Measurements from ENCODE around the gene NAPSA.
"Not testable (repeated sequence)": the region's sequence is repeated elsewhere in the genome, so short reads cannot be mapped to it uniquely, and the experiment has no call there.

NAPSA gene

DNA sequence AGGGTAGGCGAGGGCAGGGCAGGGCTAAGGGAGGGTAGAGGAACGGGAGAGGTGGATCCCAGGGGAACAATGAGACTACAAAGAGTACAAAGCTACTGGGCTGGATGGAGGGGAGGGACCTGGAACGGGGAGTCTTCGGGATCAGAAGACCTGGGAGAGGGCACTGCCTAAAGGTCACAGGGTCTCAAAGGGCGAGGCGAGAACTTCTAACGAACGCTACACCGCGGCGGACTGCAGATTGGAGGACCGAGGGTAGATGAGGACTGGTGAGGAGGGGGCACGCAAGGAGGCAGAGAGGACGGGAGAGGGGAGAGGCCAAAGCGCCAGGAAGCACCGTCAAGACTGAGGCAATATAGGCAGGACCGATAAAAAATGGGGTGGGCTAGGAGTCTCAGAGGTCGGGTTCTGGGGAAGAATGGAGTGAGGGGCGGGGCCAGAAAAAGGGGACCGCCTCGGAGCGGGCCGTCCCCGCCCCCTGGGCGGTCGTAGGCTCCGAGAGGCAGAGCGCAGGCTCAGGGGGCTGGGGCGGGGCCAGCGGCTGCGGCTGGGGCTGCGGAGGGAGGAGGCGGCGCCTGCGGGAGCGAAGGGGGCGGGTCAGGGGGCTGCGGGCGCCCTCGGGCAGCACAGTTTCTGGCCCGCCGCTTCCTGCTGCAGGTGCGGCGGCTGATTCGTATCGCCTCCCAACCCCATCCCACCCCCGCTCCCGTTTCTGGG lies 34.9 kb downstream of the NAPSA start:
- peak; percentile 85 for DNase-seq (ENCODE audit: low spot score)

DNA sequence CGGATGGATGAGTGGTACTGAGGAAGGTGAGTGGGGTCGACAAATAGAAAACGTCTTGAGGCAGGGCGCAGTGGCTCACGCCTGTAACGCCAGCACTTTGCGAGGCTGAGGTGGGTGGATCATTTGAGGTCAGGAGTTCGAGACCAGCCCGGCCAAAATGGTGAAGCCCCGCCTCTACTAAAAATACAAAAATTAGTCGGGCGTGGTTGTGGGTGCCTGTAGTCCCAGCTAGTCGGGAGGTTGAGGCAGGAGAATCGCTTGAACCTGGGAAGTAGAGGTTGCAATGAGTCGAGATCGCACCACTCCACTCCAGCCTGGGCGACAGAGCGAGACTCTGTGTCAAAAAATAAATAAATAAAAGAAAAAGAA lies 35.5 kb downstream of the NAPSA start:
- DNase-seq (ENCODE audit: low spot score): not testable (repeated sequence)

DNA sequence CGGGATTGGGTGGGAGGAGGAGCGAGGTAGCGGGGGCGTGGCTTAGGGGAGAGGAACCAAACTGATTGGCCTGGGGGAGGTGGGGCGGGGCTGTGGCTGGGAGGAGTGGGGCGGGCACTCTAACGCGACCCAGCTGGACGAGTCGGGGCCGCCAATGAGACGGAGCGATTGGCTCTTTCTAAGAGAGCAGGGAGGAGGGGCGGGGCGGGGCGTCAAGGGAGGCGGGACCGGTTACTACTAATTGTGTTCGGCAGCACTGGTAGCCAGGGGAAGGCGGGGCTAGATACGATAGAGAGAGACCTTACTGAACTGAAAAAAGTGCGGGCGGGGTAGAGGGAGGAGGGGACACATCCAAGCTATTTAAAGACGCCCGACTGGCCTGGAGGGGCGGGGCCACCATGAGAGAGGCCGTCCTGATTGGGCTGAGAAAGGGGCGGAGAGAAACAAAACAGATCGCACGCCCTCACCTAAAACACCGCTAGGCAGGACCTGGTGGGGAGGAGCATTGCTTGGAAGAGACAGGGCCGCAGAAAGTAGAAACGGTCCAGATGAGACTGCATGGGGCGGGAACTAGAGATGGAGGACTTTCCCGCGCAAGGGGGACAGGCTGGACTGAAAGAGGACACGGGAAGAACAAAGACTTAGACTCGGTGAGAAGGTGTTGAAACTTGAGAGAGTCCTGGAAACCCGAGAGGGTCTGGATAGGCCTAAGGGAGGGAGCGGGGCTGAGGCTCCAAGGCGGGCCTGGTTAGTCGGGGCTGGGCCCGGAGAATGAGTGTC lies 36.1 kb downstream of the NAPSA start, which contains the start of gene KCNC3:
TSS of gene KCNC3 (minus strand) at position 232 of the 780 bp plus-strand sequence. CDS start 295 bp downstream, outside the sequence.
- DNase-seq (ENCODE audit: low spot score): peak; percentile 100

DNA sequence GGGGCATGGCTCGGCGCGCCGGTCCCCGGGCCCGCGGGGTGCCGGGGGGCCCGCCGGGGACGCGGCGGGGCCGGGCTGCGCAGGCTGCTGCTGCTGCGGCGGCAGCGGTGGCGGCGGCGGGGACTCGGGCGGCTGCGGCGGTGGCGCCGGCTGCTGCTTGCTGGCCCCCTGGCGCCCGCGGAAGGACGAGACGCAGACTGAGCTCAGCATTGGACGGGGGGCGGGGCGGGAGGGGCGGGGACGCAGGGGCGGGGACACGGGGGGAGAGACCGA lies 36.6 kb downstream of the NAPSA start:
- no peak for DNase-seq (ENCODE audit: low spot score)

DNA sequence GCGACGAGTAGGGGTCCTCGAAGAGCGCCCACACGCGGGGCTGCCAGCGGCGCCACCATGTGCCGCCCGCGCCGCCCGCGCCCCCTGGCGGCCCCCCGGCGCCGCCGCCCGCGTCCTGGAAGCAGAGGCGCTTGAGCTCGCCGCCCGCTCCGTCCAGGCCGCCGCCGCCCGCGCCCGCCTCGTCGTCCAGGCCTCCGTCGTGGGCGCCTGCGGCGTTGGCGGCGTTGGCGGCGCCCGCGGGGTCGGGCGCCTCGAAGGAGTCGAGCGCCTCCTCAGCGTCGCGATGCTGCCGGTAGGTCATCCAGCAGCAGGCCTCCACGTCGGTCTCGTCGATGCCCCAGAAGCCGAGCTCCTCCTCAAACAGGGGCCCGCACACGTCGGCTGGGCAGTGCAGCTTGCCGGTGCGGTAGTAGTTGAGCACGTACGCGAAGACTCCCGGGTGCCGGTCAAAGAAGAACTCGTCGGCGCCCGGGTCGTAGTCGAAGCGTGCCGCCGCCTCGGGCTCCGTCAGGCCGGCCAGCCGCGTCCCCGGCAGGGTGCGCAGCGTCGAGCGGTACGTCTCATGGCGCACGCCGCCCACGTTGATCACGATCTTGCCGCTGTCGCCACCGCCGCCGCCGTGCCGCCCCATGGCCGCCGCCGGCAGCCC lies 37.1 kb downstream of the NAPSA start:
- DNase-seq (ENCODE audit: low spot score): peak; percentile 60

DNA sequence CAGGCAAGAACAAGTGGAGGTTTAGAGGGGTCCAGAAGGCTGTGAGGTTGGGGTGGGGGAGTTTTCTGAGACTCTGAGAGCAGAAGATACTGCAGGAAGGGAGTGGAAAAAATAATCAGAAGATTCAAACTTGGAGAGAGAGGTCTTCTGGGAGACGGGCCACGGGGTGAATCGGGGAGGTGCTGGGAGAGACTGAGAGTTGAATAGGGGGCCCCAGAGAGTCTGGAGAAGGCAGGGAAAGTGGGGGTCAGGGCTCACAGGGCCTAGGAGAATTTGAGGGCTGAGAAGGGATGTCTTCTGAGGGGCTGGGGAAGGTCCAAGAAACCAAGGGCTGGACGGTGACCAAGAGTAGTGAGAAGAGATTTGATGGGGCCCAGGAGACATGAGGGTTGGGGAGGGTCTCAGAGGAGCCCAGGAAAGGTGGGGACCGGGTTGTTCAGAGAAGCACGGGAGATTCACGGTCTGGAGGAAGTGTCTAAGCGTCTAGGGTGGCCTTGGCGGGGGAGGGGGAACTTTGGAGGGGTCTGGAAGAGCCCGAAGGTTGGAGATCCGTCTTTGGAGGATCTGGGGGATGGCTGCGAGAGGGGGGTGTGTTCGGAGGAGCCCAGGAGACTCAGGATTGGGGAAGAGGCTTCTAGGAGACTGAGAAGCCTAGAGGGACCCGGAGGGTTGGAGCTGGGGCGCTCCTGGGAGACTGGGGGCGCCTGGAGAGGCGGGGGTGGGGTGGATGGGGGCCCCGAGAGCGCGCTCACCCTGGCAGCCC lies 37.8 kb downstream of the NAPSA start:
- DNase-seq (ENCODE audit: low spot score): no peak

DNA sequence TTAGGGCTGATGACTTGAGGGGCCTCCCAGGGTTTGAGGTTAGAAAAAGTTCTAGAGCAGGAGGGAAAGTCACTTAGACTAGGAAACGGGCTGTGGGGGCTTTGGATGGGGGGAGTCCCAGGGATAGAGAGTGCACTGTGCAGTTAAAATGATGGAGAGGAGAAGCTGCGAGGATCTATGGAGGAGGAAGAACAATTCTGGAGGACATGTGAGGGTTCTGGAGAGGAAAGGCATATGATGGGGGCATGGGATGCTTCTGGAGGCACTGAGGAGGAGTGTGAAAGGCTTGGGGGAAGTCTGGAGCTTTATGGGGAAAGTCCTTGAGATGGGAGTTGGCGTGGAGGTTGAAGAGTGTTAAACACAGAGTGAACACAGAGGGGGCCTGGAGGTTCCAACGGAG lies 38.4 kb downstream of the NAPSA start:
- no peak for DNase-seq (ENCODE audit: low spot score)

DNA sequence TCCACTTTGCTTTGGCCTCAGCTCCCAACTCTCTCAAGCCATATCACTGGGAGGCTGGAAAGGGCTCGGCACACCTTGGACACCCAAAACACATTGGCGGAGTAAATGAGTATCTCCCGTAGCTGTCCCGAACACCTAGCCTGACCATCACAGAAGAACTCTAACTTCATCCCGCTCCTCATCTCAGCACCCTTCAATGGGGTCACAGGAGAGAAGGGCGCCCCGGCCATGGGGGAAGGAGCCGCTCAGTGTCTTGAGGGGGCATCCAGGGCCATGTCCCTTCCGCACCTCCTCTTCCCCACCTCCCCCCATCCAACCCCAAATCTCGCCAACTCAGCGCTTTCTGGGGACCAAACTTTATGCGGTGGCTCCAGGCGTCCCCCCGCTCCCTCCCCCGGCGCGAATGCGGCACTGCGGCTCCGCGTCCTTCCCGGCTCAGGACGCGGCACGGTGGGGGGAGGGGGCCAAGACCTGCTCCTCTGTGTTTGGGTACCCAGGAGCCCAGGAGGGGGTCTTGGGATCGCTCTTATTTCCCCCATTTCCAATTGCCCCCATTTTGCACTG lies 39.3 kb downstream of the NAPSA start:
- DNase-seq (ENCODE audit: low spot score): no peak

DNA sequence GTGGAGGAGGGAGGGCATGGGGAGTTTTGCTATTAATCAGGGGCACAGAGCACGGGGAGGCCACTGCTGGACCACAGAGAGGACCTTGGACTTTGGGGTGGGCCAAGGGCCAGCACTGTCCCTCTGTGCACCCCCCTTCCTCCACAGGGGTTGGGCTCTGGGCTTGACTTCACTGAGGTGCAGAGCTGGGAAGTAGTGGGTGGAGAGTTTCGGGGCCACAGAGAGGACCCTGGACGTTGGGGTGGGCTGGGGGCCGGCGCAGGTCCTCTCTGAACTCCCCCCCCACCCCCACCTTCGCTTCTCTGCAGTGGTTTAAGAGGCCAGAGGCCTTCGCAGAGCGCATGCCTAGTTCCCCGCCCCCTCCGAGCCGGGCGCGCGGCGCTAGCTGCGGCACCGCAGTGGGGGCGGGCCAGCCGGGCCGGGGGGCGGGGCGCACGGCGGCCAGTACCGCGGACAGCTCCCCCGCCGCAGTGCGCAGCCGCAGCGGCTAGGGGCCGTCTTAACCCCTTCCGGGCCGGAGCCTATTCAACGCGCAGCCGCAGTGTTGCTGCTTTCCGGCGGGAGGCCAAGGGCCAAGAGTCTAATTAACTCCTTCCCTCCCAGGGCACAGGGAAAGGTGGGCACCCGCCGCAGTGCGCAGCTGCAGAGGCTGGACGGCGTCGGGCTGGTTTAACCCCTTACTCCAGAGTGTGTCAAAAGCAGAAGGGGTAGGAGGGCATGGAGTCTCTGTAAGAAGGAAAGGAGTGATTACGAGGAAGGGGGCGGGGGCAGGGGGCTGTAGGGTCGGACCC lies 39.9 kb downstream of the NAPSA start:
- peak; percentile 84 for DNase-seq (ENCODE audit: low spot score)

DNA sequence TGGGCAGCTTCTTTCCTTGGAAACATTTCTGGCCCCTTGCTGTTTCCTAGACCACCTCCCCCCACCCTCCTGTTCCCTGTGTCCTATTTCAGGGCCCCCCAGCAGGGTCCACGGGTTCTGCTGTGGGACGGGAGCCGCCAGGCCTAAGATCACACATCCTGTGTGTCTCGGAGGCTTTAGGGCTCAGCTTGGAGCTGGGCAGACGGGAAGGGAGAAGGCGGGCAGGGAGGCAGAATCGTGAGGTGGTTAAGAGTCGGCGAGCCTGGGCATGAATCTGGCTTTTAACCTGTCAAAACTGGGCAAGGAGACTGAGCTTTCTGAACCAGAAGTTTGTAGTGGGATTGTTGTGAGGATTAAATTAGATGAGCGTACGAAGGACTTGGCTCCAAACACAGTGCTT lies 41.1 kb downstream of the NAPSA start:
- no peak for DNase-seq (ENCODE audit: low spot score)

DNA sequence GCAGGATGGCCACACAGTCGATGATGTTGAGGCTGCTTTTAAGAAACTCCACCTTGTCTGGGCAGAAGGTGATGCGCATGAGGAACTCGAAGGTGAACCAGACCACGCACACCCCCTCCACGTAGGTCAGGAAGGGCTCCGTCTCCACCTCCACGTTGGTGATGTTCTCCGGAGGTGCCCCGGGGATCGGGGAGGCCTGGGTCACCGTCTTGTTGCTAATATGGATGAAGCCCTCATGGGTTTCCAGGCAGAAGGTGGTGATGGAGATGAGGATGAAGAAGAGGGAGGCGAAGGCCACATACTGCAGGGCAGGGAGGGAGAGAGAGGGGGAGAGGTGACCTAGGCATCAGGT lies 41.7 kb downstream of the NAPSA start:
- DNase-seq (ENCODE audit: low spot score): no peak

DNA sequence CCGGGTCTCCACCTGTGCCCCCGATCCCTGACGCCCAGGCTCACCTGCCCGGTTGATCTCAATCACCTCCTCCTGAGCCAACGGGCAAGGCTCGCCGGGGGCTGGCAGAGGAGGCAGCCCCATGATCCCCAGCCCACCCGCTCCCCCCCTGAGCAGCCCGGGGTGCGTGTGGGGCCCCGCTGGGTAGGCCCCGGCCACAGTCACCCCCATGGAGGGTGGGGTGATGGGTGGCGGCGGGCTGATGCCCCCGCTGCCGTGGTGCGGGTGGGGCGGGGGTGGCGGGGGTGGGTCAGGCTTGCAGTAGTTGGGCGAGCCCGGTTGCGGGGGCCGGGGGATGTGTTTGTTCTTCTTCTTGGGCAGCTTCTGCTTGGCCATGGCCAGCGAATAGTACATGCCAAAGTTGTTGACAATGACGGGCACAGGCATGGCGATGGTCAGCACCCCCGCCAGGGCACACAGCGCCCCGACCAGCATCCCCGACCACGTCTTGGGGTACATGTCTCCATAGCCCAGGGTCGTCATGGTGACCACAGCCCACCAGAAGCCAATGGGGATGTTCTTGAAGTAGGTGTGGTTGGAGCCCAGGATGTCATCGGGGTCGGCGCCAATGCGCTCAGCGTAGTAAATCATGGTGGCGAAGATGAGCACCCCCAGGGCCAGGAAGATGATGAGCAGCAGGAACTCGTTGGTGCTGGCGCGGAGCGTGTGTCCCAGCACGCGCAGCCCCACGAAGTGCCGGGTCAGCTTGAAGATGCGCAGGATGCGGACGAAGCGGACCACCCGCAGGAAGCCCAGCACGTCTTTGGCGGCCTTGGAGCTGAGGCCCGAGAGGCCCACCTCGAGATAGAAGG lies 42.3 kb downstream of the NAPSA start:
- no peak for DNase-seq (ENCODE audit: low spot score)

DNA sequence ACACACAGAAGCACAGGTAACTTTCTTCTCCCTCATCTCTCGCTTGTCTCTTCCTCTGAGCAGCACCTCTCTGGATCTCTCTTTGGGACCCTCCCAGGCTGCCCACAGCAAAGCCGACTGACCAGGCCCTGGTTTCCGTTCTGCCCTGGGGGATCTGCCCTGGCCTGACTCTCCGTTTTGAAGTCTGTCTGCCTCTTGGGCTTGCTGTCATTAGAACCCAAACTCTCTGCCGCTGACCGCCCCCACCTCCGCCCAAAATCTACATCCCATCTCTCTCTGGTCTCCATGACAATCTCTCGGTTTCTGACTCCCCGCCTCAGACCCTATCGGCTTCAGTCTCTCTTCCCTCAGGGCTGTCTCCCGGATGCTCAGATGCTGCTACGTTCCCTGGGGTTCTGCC lies 43.2 kb downstream of the NAPSA start:
- DNase-seq (ENCODE audit: low spot score): no peak

DNA sequence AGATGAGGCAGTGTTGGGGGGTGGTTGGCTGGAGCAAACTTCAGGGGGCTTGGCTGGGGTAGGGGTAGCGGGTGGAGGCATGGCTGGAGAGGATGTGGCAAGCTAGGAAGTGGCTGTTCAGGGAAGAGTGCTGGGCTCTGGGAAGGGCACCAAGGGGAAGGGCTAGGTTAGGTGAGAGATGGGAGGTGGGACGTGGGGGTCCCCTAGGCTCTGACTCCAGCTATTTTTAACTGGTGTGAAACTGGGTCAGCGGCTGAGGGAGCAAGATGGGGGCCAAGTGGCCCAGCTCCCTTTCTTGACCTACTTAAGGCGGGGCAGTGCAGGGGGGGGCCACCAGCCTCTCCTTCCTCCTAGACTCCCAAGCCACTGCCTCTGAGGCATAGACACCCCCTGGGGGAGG lies 43.6 kb downstream of the NAPSA start:
- DNase-seq (ENCODE audit: low spot score): no peak

DNA sequence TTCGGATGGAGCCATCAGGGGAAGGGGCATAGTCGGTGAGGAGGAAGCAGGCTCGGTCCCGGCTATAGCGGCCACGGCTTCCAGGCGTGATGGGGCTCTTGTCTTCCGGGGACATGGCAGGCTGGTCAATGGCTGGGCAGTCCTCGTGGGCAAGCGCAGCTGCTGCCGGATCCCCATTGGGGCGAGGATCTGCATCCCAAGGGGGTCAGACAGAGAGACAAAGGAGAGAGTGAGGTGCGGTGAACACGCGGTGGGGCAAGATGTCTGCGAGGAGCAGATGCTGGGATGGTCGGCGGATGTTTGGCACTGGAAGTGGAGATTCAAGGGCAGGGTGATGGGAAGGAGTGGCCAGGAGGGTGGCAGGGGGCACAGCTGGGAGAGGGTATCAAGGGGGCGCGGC lies 44.8 kb downstream of the NAPSA start:
- DNase-seq (ENCODE audit: low spot score): no peak

DNA sequence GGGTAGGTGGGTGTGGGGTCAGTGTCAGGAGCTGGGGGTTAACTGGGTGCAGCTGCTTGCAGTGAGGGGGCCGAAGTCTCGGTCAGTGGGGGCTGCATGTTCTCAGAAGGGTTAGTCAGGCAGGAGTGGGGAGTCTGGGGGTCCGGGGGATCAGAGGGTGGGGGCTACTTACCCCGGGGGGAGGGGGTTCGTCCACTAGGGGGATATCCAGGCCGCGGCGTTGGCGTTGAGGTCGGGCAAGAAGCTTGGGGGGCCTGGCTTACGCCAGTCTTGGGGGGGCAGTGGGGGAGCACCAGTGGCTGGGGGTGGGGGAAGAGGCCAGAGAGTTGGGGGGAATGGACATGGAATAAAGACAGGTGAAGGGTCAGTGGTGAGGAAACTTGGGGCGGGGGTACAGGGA lies 45.4 kb downstream of the NAPSA start:
- DNase-seq (ENCODE audit: low spot score): no peak

DNA sequence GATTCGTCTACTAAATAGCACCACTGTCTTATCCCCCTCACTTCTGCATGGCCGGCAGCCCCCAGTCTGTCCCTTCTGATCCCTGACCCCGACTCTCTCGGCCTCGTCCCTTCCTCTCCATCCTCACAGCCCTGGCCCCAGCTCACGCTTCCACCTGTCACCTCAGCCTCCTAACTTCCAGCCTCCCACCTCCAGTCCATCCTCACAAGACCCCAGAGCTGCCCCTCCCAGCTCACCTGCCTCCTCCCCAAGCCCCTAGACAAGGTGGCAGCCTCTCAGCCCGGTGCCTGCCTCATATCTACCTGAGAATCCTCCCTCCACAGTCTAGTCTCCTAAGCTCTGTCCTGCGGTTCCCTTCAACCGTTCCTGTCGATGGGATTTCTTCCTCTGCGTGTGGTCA lies 46.3 kb downstream of the NAPSA start:
- no peak for DNase-seq (ENCODE audit: low spot score)

DNA sequence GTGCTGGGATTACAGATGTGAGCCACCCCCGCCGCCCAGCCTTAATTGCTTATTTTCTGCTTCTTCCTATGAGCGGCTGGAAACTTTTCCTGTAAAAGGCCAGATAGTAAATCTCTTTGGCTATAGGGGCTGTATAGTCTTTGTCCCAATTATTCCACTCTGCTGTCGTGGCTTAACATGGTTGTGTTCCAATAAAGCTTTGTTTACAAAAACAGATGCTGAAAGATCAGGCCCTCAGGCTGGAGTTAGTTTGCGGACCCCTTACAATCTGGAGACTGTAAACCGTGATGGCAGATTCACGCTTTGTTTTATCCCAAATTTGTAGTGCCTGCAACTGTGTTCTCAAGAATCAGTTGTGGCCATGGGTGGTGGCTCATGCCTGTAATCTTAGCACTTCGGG lies 47.0 kb downstream of the NAPSA start:
- DNase-seq (ENCODE audit: low spot score): no peak

DNA sequence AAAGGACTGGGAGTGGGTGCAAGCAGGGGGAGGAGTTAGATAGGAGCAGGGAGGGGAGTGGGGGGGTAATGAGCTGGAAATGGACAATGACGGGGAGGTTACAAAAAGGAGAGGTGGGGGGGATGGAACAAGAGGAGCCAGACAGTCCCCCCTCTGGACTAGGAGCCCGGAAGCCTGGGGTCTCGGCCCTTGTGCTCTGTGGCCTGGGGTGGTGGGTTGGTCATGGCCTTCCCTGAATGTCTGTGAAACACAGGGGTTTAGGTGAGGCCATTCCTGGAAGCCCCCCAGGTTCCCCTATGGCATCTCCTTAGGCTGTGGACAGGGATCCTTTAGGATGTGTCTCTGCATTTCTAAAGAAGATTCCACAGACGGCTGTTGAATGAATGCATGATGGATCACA lies 48.3 kb downstream of the NAPSA start:
- no peak for DNase-seq (ENCODE audit: low spot score)

DNA sequence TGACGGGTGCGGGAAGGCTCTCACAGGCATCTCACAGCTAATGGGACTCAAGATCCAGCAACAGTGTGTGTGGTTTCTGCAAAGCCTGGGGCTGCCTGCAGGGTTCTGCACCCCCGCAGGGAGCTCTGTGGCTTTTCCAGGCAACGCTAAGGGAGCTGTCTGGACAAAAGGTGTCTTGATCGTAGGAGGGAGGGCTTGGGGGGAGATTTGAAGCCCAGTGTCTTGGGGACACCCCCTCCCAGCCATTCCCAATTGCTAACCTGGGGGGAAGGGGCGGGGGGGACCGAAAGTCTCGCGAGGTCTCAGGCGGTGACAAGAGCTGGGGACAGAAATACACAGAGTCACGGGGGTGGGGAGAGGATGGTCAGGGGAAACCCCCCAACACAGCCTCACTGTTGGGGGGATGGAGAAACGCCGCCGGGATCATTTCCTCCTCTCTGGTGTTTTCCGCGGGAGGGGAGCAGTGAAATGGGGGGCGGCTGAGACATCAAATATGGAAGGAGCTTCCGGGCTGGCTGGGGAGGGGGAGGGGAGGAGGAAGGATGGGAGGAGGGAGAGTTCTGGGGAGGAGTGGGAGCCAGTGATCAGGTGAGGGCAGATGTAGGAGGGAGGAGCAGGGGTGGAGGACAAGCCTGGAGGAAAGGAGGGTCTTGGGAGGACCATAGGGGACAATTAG lies 49.5 kb downstream of the NAPSA start:
- DNase-seq (ENCODE audit: low spot score): no peak

All from SW480 (cell line).